Measurements from ENCODE around the gene TSPAN16.

GRCh38 chr19:11322269-11323024, 26.5 kb downstream of the TSPAN16 start:
- TF ChIP-seq POLR2A (IDR thresholded peaks at IDR 0.05), result no peak
- no peak for TF ChIP-seq CTCF (IDR thresholded peaks at IDR 0.05)
